Mesenchymal stem cell (in vitro differentiated cells and primary cell): ENCODE results near the gene EXOC4.

Experiments
- DNase-seq: peaks from one replicate; pipeline ENCODE4 v3.0.0-alpha.2; 2013
- H2AFZ ChIP-seq: one replicate; pipeline ENCODE4 v1.6.1; 2013; ENCODE audit warnings: low read depth, mild to moderate bottlenecking, control low read depth, inconsistent platforms, low read length, moderate library complexity
- H2AK5ac ChIP-seq: 2 replicates; pipeline ENCODE4 v1.6.1; 2013; ENCODE audit warnings: low read length, moderate library complexity, mild to moderate bottlenecking, inconsistent platforms; ENCODE audit not compliant: severe bottlenecking
- H2BK120ac ChIP-seq: one replicate; pipeline ENCODE4 v1.6.1; 2013; ENCODE audit warnings: low read depth, mild to moderate bottlenecking, inconsistent platforms, low read length, moderate library complexity
- H2BK12ac ChIP-seq, 2 experiments: one replicate each; pipeline ENCODE4 v1.6.1; 2013; ENCODE audit warnings: inconsistent platforms in 2 of 2, low read length in 2 of 2, mild to moderate bottlenecking in 2 of 2, moderate library complexity in 2 of 2, control low read depth in 1 of 2
- H2BK15ac ChIP-seq: one replicate; pipeline ENCODE4 v1.6.1; 2013; ENCODE audit warnings: mild to moderate bottlenecking, low read depth, inconsistent platforms; ENCODE audit not compliant: poor library complexity, severe bottlenecking
- H2BK5ac ChIP-seq: 2 replicates; pipeline ENCODE4 v1.6.1; 2013; ENCODE audit warnings: low read depth, mild to moderate bottlenecking, low read length, control low read depth, inconsistent platforms; ENCODE audit not compliant: poor library complexity, severe bottlenecking
- H3K14ac ChIP-seq, 2 experiments: one replicate each; pipeline ENCODE4 v1.6.1; 2013; ENCODE audit warnings: inconsistent platforms in 2 of 2, low read length in 2 of 2, control low read depth in 1 of 2, mild to moderate bottlenecking in 1 of 2, moderate library complexity in 1 of 2
- H3K18ac ChIP-seq, 2 experiments: one replicate each; pipeline ENCODE4 v1.6.1; 2013; ENCODE audit warnings: inconsistent platforms in 2 of 2, low read length in 2 of 2, control low read depth in 1 of 2, low read depth in 1 of 2, mild to moderate bottlenecking in 1 of 2
- H3K23ac ChIP-seq, 2 experiments: one replicate each; pipeline ENCODE4 v1.6.1; 2013; ENCODE audit warnings: inconsistent platforms in 2 of 2, low read length in 2 of 2, mild to moderate bottlenecking in 2 of 2, moderate library complexity in 2 of 2, control low read depth in 1 of 2
- H3K27ac ChIP-seq: 2 replicates; pipeline ENCODE4 v1.5.1; 2013; ENCODE audit warnings: mild to moderate bottlenecking, moderate library complexity, low read length, control low read depth, inconsistent platforms; ENCODE audit not compliant: poor library complexity, severe bottlenecking
- H3K27me3 ChIP-seq, 2 experiments: 2 replicates each; pipeline versions ENCODE4 v1.6.1 to v1.7.0; 2013; ENCODE audit warnings: low read length in 2 of 2, mild to moderate bottlenecking in 2 of 2, moderate library complexity in 2 of 2, control low read depth in 1 of 2, inconsistent platforms in 1 of 2; ENCODE audit not compliant: control insufficient read depth in 1 of 2, insufficient read depth in 1 of 2
- H3K36me3 ChIP-seq, 2 experiments: 2 replicates each; pipeline versions ENCODE4 v1.6.1 to v1.7.0; 2013; ENCODE audit warnings: low read length in 2 of 2, control low read depth in 1 of 2, inconsistent platforms in 1 of 2, low read depth in 1 of 2, mild to moderate bottlenecking in 1 of 2; ENCODE audit not compliant: insufficient read depth in 2 of 2, control insufficient read depth in 1 of 2
- H3K4ac ChIP-seq, 2 experiments: one replicate each; pipeline ENCODE4 v1.6.1; 2013; ENCODE audit warnings: inconsistent platforms in 2 of 2, low read length in 2 of 2, mild to moderate bottlenecking in 2 of 2, moderate library complexity in 2 of 2, control low read depth in 1 of 2, low read depth in 1 of 2
- H3K4me1 ChIP-seq: 2 replicates; pipeline ENCODE4 v1.6.1; 2013; ENCODE audit warnings: low read depth, low read length, control low read depth; ENCODE audit not compliant: control insufficient read depth, insufficient read depth
- H3K4me2 ChIP-seq: 2 replicates; pipeline ENCODE4 v1.6.1; 2013; ENCODE audit warnings: low read length, mild to moderate bottlenecking, inconsistent platforms; ENCODE audit not compliant: poor library complexity, severe bottlenecking
- H3K4me3 ChIP-seq, 2 experiments: 2 replicates each; pipeline versions ENCODE4 v1.5.1 to v1.7.0; 2013; ENCODE audit warnings: low read length in 2 of 2, mild to moderate bottlenecking in 2 of 2, control low read depth in 1 of 2, low read depth in 1 of 2; ENCODE audit not compliant: insufficient read depth in 1 of 2
- H3K79me1 ChIP-seq: replicated peaks from 2 replicates; pipeline ENCODE4 v1.6.1; 2013; ENCODE audit warnings: mild to moderate bottlenecking, control low read depth, low read length, inconsistent platforms; ENCODE audit not compliant: poor library complexity, severe bottlenecking
- H3K9ac ChIP-seq: 2 replicates; pipeline ENCODE4 v1.7.0; 2013; ENCODE audit warnings: mild to moderate bottlenecking, low read length, moderate library complexity
- H3K9me3 ChIP-seq: 2 replicates; pipeline ENCODE4 v1.7.0; 2013; ENCODE audit warnings: mild to moderate bottlenecking, low read length; ENCODE audit not compliant: control insufficient read depth
- H4K8ac ChIP-seq: one replicate; pipeline ENCODE4 v1.6.1; 2013; ENCODE audit warnings: inconsistent platforms, mild to moderate bottlenecking, low read length, moderate library complexity
- H4K91ac ChIP-seq: one replicate; pipeline ENCODE4 v1.6.1; 2013; ENCODE audit warnings: mild to moderate bottlenecking, low read length, inconsistent platforms
- WGBS: methylation state at CpG from one replicate; pipeline ENCODE4 v1.1.7; 2013; ENCODE audit warnings: mixed read lengths; 5-methylcytosine and 5-hydroxymethylcytosine counted together

EXOC4 gene

DNA sequence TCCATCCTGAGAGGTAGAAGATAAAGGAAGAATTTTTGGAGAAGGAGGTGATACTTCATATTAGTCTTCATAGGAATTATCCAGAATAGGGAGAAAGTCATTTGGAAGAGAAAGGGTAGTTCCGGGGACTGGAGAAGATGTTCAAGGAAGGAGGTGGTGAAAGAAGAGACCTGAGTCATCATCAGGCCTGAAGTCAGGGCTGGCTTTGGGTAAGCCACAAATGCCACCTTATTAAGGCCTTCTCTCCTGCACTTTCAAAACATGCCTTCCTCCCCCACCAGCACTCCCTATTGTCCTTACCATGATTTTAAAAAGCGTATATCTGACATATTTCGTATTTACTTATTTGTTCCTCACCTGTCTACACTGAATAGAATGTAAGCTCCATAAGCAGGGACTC lies 762.1 kb downstream of the EXOC4 start:
- no peak overlapping the region for H2BK5ac ChIP-seq
- no peak overlapping the region for H4K91ac ChIP-seq
- H2AK5ac ChIP-seq: no peak overlapping the region
- H3K27me3 ChIP-seq: no peaks in the 10 kb centered on the region
- H2BK12ac ChIP-seq: no peak overlapping the region
- 98% methylated on average over 3 of the region's 3 CpGs for WGBS
- no peak overlapping the region for H3K23ac ChIP-seq
- H3K27ac ChIP-seq: no peak overlapping the region
- no peak overlapping the region for H3K18ac ChIP-seq
- H2BK120ac ChIP-seq: no peak overlapping the region
- peaks cover 2% of the 10 kb centered on the region for H3K79me1 ChIP-seq
- H3K36me3 ChIP-seq: peaks cover 0 to 1% of the 10 kb centered on the region in 2 experiments
- no peak overlapping the region for H3K4me2 ChIP-seq
- H3K9me3 ChIP-seq: no peaks in the 10 kb centered on the region
- no peak overlapping the region for H2BK15ac ChIP-seq
- DNase-seq: no peak
- no peak overlapping the region for H2AFZ ChIP-seq
- H3K4me1 ChIP-seq: no peaks in the 10 kb centered on the region
- H3K14ac ChIP-seq: no peak overlapping the region
- no peak overlapping the region for H3K4ac ChIP-seq
- H4K8ac ChIP-seq: no peak overlapping the region
- no peak overlapping the region for H3K4me3 ChIP-seq
- no peak overlapping the region for H3K9ac ChIP-seq

- no peak overlapping the region for H4K8ac ChIP-seq
- WGBS: 69% methylated on average over 3 of the region's 4 CpGs
- no peaks in the 10 kb centered on the region for H3K27me3 ChIP-seq
- no peak overlapping the region for H3K4ac ChIP-seq
- peaks cover 2% of the 10 kb centered on the region for H3K79me1 ChIP-seq
- H3K9me3 ChIP-seq: no peaks in the 10 kb centered on the region
- H3K14ac ChIP-seq: no peak overlapping the region
- no peak overlapping the region for H3K18ac ChIP-seq
- H3K4me1 ChIP-seq: no peaks in the 10 kb centered on the region
- no peak overlapping the region for H2BK12ac ChIP-seq
- peak; percentile 33 for DNase-seq
- H3K9ac ChIP-seq: no peak overlapping the region
- H2BK120ac ChIP-seq: no peak overlapping the region
- H4K91ac ChIP-seq: no peak overlapping the region
- no peak overlapping the region for H2BK15ac ChIP-seq
- H2AK5ac ChIP-seq: no peak overlapping the region
- H2AFZ ChIP-seq: no peak overlapping the region
- H3K36me3 ChIP-seq: no peaks in the 10 kb centered on the region
- no peak overlapping the region for H2BK5ac ChIP-seq
- H3K27ac ChIP-seq: no peak overlapping the region
- no peak overlapping the region for H3K23ac ChIP-seq
- no peak overlapping the region for H3K4me2 ChIP-seq
- H3K4me3 ChIP-seq: no peak overlapping the region
Measured at GRCh38 chr7:134016223-134016941, 763.5 kb downstream of the EXOC4 start.

DNA sequence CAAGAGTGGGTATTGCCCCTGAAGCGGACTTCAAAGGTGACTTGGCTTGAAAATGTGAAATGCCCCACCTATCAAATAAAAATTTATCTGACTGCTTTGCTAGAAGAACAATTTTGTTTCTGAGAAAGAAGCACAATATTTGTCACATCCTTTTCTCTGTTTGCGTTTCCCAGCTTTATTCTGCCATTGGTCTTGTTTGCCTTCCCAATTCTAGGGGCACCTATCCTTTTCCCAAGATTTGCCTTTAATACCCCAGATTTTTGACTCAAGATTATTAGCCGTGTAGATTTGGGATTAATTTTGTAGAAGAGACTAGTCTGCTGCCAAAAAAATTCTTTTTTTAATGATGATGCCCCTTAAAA lies 764.0 kb downstream of the EXOC4 start:
- H3K14ac ChIP-seq: no peak overlapping the region
- H3K4ac ChIP-seq: no peak overlapping the region
- H2AFZ ChIP-seq: no peak overlapping the region
- no peak overlapping the region for H3K27ac ChIP-seq
- no peak overlapping the region for H2BK15ac ChIP-seq
- no peak overlapping the region for H4K8ac ChIP-seq
- no peak for DNase-seq
- no peak overlapping the region for H3K9ac ChIP-seq
- H2AK5ac ChIP-seq: no peak overlapping the region
- no peak overlapping the region for H2BK12ac ChIP-seq
- no peak overlapping the region for H3K18ac ChIP-seq
- H3K36me3 ChIP-seq: no peaks in the 10 kb centered on the region
- H3K79me1 ChIP-seq: peaks cover 2% of the 10 kb centered on the region
- no peak overlapping the region for H3K4me3 ChIP-seq
- no peaks in the 10 kb centered on the region for H3K4me1 ChIP-seq
- no peak overlapping the region for H2BK120ac ChIP-seq
- no peaks in the 10 kb centered on the region for H3K27me3 ChIP-seq
- H4K91ac ChIP-seq: no peak overlapping the region
- WGBS: 67% methylated on average over 2 of the region's 3 CpGs
- H2BK5ac ChIP-seq: no peak overlapping the region
- H3K4me2 ChIP-seq: no peak overlapping the region
- H3K23ac ChIP-seq: no peak overlapping the region
- H3K9me3 ChIP-seq: no peaks in the 10 kb centered on the region

DNA sequence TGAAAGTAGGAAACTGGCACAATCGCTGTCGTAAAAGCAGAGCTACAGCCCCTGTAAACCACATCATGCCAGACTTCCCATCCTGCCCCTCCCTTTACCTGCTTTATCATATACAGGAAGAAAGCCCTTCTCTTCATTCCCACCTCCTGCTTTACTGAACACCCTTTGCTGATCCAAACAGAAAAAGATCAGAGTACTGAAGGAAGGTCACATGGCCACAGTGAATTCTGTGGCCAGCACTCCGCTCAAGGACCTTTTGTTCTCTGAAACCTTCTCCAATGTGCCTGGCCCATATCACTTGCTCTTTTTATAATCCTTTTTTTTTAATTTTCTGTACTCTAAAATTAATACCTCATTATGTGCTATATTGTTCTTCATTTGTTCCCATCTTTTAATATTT lies 765.4 kb downstream of the EXOC4 start:
- H3K79me1 ChIP-seq: peaks cover 2% of the 10 kb centered on the region
- H2BK15ac ChIP-seq: no peak overlapping the region
- H2BK12ac ChIP-seq: no peak overlapping the region
- H3K4ac ChIP-seq: no peak overlapping the region
- no peak overlapping the region for H3K4me3 ChIP-seq
- no peak overlapping the region for H3K23ac ChIP-seq
- H3K27ac ChIP-seq: no peak overlapping the region
- no peak overlapping the region for H4K91ac ChIP-seq
- WGBS: 93% methylated on average over 3 of the region's 3 CpGs
- H3K4me2 ChIP-seq: no peak overlapping the region
- H3K9ac ChIP-seq: no peak overlapping the region
- H3K36me3 ChIP-seq: no peaks in the 10 kb centered on the region
- H2BK5ac ChIP-seq: no peak overlapping the region
- no peak for DNase-seq
- H2BK120ac ChIP-seq: no peak overlapping the region
- no peaks in the 10 kb centered on the region for H3K9me3 ChIP-seq
- no peaks in the 10 kb centered on the region for H3K4me1 ChIP-seq
- no peak overlapping the region for H3K14ac ChIP-seq
- no peaks in the 10 kb centered on the region for H3K27me3 ChIP-seq
- no peak overlapping the region for H2AK5ac ChIP-seq
- H4K8ac ChIP-seq: no peak overlapping the region
- H3K18ac ChIP-seq: no peak overlapping the region
- H2AFZ ChIP-seq: no peak overlapping the region
